ENCODE measurements around the gene OAT.

DNA sequence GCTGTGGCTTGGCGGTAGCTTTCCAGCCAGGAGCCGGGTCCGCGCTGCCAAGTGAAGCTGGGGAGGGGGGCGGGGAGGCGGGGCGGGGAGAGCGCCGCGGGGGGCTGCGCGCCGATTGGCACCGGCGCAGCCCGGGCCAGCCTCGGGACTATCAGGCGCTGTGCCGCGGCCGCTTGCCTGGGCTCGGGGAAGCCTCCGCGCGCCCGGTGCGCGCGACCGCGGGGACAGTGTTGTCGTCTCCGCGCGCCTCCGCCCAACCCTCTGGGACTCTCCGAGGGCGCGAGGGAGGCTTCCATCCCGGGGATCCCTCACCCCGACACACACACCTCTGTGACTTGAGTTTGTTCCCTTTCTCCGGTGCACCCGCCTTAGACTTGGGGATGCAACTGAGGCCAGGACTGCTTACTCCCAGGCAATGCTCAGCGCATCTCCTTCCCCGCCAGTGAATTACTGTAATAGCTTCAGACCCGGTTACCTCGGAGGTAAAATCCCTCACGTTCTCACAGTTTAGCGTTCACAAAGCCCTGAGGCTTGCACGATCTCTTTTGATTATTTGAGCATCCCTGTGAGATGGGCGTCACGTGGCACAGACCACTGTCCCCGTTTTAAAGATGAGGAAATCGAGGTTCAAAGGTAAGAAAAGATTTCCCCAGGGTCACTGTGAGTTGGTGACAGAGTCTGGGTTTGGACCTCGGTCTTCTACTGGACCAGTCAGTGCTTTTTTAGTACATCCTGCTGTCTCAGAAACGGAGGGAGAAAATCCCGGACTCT is 31.5 kb upstream of the OAT start, which contains the start of gene NKX1-2:
- TF ChIP-seq, protein P1, sequence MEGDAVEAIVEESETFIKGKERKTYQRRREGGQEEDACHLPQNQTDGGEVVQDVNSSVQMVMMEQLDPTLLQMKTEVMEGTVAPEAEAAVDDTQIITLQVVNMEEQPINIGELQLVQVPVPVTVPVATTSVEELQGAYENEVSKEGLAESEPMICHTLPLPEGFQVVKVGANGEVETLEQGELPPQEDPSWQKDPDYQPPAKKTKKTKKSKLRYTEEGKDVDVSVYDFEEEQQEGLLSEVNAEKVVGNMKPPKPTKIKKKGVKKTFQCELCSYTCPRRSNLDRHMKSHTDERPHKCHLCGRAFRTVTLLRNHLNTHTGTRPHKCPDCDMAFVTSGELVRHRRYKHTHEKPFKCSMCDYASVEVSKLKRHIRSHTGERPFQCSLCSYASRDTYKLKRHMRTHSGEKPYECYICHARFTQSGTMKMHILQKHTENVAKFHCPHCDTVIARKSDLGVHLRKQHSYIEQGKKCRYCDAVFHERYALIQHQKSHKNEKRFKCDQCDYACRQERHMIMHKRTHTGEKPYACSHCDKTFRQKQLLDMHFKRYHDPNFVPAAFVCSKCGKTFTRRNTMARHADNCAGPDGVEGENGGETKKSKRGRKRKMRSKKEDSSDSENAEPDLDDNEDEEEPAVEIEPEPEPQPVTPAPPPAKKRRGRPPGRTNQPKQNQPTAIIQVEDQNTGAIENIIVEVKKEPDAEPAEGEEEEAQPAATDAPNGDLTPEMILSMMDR (IDR thresholded peaks at IDR 0.05; ENCODE audit: poor library complexity): no peak
- TF ChIP-seq EZH2 (IDR thresholded peaks at IDR 0.05; ENCODE audit: borderline replicate concordance) (no peak), EZH2phosphoT487 (IDR thresholded peaks at IDR 0.05; ENCODE audit: low read depth, severe bottlenecking, unreplicated experiment) (no peak)

All from hepatocyte (in vitro differentiated cells).